ENCODE measurements around the gene SIKE1. TPM values are rescaled to one million over a fixed set of nuclear protein-coding genes. Genes with fewer than 3 reads are reported as not detected.

Gene SIKE1
- total RNA-seq (2021; ENCODE audit: unreplicated experiment) (60.7 TPM), Bru-seq, nascent RNA (percentile 90 among the genes with signal in this experiment), BruChase-seq, experiment 1, labeled RNA remaining after a 6-hour chase (percentile 98 among the genes with signal in this experiment), BruChase-seq, experiment 2, labeled RNA remaining after a 2-hour chase (percentile 96 among the genes with signal in this experiment)
- 36.8 and 39.5 TPM in 2 replicates for polyA plus RNA-seq (2012)
- long read RNA-seq, full-length matches to known transcripts: 21 of 24 reads
- long read RNA-seq, partial matches to known transcripts: 0 of 24 reads
- long read RNA-seq, other reads (novel, unspliced or antisense): 3 of 24 reads

DNA sequence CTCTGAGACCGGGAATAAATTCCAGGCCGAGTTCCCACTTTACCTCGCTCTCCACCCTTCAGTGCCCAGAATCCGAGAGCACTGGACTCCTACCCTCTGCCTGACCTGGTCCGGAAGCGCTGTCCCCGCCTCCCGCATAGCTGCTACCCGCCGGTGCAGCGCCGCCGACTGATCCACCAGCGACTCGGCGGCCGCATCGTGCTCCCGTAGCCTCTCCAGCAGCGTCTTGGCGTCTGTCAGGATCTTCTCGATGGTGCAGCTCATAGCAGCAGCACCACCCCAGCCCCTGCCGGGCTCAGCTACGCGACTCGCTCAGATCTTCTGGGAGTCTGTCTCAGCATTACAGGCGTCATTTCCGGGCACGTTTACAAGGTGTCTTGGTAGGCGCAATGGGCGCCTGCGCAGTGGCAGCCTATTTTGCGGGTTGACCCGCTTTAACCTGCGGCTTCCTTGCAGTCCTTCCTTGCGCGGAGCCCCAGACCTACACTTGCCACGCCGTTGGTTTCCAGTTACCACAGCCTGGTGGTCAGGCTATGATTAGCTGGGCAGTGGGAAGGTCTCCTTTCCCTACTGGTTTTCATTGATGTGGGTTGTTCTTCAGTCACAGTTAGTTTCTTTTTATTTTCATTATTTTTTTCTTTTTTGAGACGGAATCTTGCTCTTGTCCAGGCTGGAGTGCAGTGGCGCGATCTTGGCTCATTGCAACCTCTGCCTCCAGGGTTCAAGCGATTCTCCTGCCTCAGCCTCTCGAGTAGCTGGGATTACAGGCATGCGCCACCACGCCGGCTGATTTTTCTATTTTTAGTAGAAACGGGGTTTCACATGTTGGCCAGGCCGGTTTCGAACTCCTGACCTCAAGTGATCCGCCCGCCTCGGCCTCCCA is at the start of gene SIKE1:
Gene SIKE1 (minus strand): TSS at position 342 of the 883 bp plus-strand sequence. CDS start 78 bp downstream, at position 264.
- Histone ChIP-seq H3K27ac (ENCODE audit: low read depth, low read length) (peak within 1 kb of the TSS; percentile 82), H3K9me3 (ENCODE audit: control insufficient read depth in 1 of 2, insufficient read depth in 1 of 2, low read depth in 1 of 2, low read length in 2 of 2) (no peaks in the 10 kb centered on the region), H3K4me3 (replicated peaks in 1 of 2; ENCODE audit: low read depth in 1 of 2, low read length in 2 of 2) (peak within 1 kb of the TSS; percentile 69 to 88), H3K9ac (ENCODE audit: low read length) (peak within 1 kb of the TSS; percentile 81), H3K27me3 (ENCODE audit: insufficient read depth, low read length) (no peaks in the 10 kb centered on the region), H2AFZ (ENCODE audit: low read depth, low read length, poor library complexity, severe bottlenecking) (no peak within 1 kb of the TSS), H3K9me2 (ENCODE audit: insufficient read depth) (no peaks in the 10 kb centered on the region), H4K20me1 (ENCODE audit: insufficient read depth) (no peaks in the 10 kb centered on the region), H3K4me1 (ENCODE audit: control insufficient read depth in 1 of 2, insufficient read depth in 2 of 2, low read length in 2 of 2) (peaks cover 4 to 13% of the 10 kb centered on the region in 2 experiments; a peak in 3 of 4 replicates), H3K36me3 (ENCODE audit: control insufficient read depth in 1 of 2, insufficient read depth in 2 of 2, low read length in 2 of 2) (peaks cover 5 to 15% of the 10 kb centered on the region in 2 experiments; a peak in 2 of 4 replicates), H3K79me2 (ENCODE audit: insufficient read depth, low read length) (peaks cover 32% of the 10 kb centered on the region), H3K4me2 (ENCODE audit: low read length) (peak within 1 kb of the TSS; percentile 81)
- TSS peak; percentile 98 for BruUV-seq (replicated peaks)
- DNase-seq (ENCODE audit: low read depth, low spot score) (peak; percentile 90), ATAC-seq (peak; percentile 98)
- intact Hi-C loops (cut with micrococcal nuclease): no loop called here
- RAD21 ChIA-PET (ENCODE audit: low non-redundant PET in 1 of 2, low total read pairs in 2 of 2, uncharacterized antibody in 2 of 2, unreplicated experiment in 2 of 2): no interaction called here
- TF ChIP-seq JUND (IDR thresholded peaks at IDR 0.05) (no peak), CBX3 (IDR thresholded peaks at IDR 0.05; ENCODE audit: low read depth) (peak; percentile 67; the same call in 1 of the 2 replicates), SIN3A (IDR thresholded peaks at IDR 0.05; ENCODE audit: low read depth) (peak; percentile 92; the same call in 1 of the 2 replicates), SRF (IDR thresholded peaks at IDR 0.05; ENCODE audit: low read depth) (peak; percentile 87), POLR2AphosphoS5 (IDR thresholded peaks at IDR 0.05; ENCODE audit: low read depth, low read length) (peak; percentile 97), TCF7L2 (IDR thresholded peaks at IDR 0.05; ENCODE audit: borderline replicate concordance, extremely low read depth, insufficient read depth, insufficient read length) (peak; percentile 81), ELF1 (IDR thresholded peaks at IDR 0.05; ENCODE audit: borderline replicate concordance, low read depth) (peak; percentile 40; the same call in 1 of the 2 replicates), SP1 (IDR thresholded peaks at IDR 0.05; ENCODE audit: low read depth) (peak; percentile 62), POLR2A (IDR thresholded peaks at IDR 0.05; ENCODE audit: borderline replicate concordance, extremely low read depth, insufficient read depth, insufficient read length) (peak; percentile 93), EGR1 (IDR thresholded peaks at IDR 0.05; ENCODE audit: low read depth) (no peak), EZH2phosphoT487 (IDR thresholded peaks at IDR 0.05; ENCODE audit: borderline replicate concordance) (no peak), RAD21 (IDR thresholded peaks at IDR 0.05; ENCODE audit: low read depth) (no peak), FOSL1 (IDR thresholded peaks at IDR 0.05; ENCODE audit: low read depth) (no peak), YY1 (IDR thresholded peaks at IDR 0.05; ENCODE audit: extremely low read depth, insufficient replicate concordance, low read depth, low read length) (peak; percentile 34)
- TF ChIP-seq, protein P1, sequence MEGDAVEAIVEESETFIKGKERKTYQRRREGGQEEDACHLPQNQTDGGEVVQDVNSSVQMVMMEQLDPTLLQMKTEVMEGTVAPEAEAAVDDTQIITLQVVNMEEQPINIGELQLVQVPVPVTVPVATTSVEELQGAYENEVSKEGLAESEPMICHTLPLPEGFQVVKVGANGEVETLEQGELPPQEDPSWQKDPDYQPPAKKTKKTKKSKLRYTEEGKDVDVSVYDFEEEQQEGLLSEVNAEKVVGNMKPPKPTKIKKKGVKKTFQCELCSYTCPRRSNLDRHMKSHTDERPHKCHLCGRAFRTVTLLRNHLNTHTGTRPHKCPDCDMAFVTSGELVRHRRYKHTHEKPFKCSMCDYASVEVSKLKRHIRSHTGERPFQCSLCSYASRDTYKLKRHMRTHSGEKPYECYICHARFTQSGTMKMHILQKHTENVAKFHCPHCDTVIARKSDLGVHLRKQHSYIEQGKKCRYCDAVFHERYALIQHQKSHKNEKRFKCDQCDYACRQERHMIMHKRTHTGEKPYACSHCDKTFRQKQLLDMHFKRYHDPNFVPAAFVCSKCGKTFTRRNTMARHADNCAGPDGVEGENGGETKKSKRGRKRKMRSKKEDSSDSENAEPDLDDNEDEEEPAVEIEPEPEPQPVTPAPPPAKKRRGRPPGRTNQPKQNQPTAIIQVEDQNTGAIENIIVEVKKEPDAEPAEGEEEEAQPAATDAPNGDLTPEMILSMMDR (IDR thresholded peaks at IDR 0.05 in 2 of 3, conservative IDR thresholded peaks at IDR 0.05 in 1 of 3; ENCODE audit: borderline replicate concordance in 1 of 3, insufficient read depth in 1 of 3, low read depth in 2 of 3, low read length in 2 of 3): no peak
- TF ChIP-seq, protein P2, sequence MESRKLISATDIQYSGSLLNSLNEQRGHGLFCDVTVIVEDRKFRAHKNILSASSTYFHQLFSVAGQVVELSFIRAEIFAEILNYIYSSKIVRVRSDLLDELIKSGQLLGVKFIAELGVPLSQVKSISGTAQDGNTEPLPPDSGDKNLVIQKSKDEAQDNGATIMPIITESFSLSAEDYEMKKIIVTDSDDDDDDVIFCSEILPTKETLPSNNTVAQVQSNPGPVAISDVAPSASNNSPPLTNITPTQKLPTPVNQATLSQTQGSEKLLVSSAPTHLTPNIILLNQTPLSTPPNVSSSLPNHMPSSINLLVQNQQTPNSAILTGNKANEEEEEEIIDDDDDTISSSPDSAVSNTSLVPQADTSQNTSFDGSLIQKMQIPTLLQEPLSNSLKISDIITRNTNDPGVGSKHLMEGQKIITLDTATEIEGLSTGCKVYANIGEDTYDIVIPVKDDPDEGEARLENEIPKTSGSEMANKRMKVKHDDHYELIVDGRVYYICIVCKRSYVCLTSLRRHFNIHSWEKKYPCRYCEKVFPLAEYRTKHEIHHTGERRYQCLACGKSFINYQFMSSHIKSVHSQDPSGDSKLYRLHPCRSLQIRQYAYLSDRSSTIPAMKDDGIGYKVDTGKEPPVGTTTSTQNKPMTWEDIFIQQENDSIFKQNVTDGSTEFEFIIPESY (IDR thresholded peaks at IDR 0.05; ENCODE audit: extremely low read depth, insufficient replicate concordance, low read length): no peak
- TF ChIP-seq, protein P3, sequence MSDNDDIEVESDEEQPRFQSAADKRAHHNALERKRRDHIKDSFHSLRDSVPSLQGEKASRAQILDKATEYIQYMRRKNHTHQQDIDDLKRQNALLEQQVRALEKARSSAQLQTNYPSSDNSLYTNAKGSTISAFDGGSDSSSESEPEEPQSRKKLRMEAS (IDR thresholded peaks at IDR 0.05): peak; percentile 83
- POLR2A ChIA-PET: interaction anchor here (0.6 to 1.2 kb wide), 2 partner anchors 11 to 111 kb away, joined by 3 read pairs; partner anchors contain the start of gene DENND2C
- CTCF ChIA-PET: no interaction called here

Data from HCT116 (cell line).